Spleen (tissue), 11 donors: ENCODE measurements around the gene ZC3H4. TPM values are rescaled to one million over a fixed set of nuclear protein-coding genes. Genes with fewer than 3 reads are reported as not detected.

Experiments
- DNase-seq: peaks from one replicate; pipeline ENCODE4 v3.0.0-alpha.2; 2020
- H3K27ac ChIP-seq, 8 donors: fragments of 200-600 bp; sonication (generic) in 7 of 8; 1 replicate in 4 of 8; 2 replicates in 4 of 8; pipeline versions ENCODE4 v1.5.0 to v1.8.0; 2016 to 2021; ENCODE audit warnings: inconsistent platforms in 4 of 8, mild to moderate bottlenecking in 4 of 8, moderate library complexity in 1 of 8
- H3K27me3 ChIP-seq, 7 donors: fragments of 200-600 bp; sonication (generic) in 6 of 7; replicated peaks in 1 of 7; 1 replicate in 4 of 7; 2 replicates in 3 of 7; pipeline versions ENCODE4 v1.5.0 to v1.8.0; 2016 to 2021; ENCODE audit warnings: inconsistent platforms in 3 of 7, mild to moderate bottlenecking in 1 of 7
- H3K36me3 ChIP-seq, 6 donors: fragments of 200-600 bp; sonication (generic) in 5 of 6; 1 replicate in 4 of 6; 2 replicates in 2 of 6; pipeline versions ENCODE4 v1.5.0 to v1.8.0; 2016 to 2021; ENCODE audit warnings: inconsistent platforms in 2 of 6
- H3K4me1 ChIP-seq, 6 donors: fragments of 200-600 bp; sonication (generic) in 5 of 6; 1 replicate in 3 of 6; 2 replicates in 3 of 6; pipeline versions ENCODE4 v1.5.0 to v1.8.0; 2016 to 2021; ENCODE audit warnings: inconsistent platforms in 3 of 6
- H3K4me3 ChIP-seq, 8 donors: fragments of 200-600 bp; sonication (generic) in 7 of 8; 1 replicate in 4 of 8; 2 replicates in 4 of 8; pipeline versions ENCODE4 v1.5.0 to v1.8.0; 2016 to 2021; ENCODE audit warnings: inconsistent platforms in 4 of 8, mild to moderate bottlenecking in 4 of 8, moderate library complexity in 2 of 8
- H3K9me3 ChIP-seq, 8 donors: fragments of 200-600 bp; sonication (generic) in 7 of 8; 1 replicate in 4 of 8; 2 replicates in 4 of 8; pipeline versions ENCODE4 v1.5.0 to v1.8.0; 2016 to 2021; ENCODE audit warnings: inconsistent platforms in 4 of 8
- POLR2A ChIP-seq, 3 donors: fragments of 450-650 bp; IDR thresholded peaks; one replicate each; pipeline ENCODE4 v1.5.1; 2017; ENCODE audit warnings: antibody characterized with exemption in 3 of 3, mild to moderate bottlenecking in 1 of 3
- POLR2AphosphoS5 ChIP-seq, 3 donors: sonication (generic); formaldehyde crosslinking; IDR thresholded peaks; one replicate each; pipeline ENCODE4 v1.5.1; 2017; ENCODE audit warnings: antibody characterized with exemption in 3 of 3
- WGBS, 5 donors: extraction: QIAGEN DNeasy Blood & Tissue Kit in 3 of 5; methylation state at CpG; one replicate each; pipeline versions ENCODE4 v1.1.5 to v1.1.7; 2013 to 2018; 5-methylcytosine and 5-hydroxymethylcytosine counted together
- intact Hi-C: fragments of 100-400 bp; cut with DNase I; formaldehyde crosslinking; loops from one replicate; pipeline ENCODE4 v1.15.0; 2023; ENCODE audit warnings: low total_unique reads
- polyA plus RNA-seq, 3 donors: library from polyadenylated mRNA; stranded (reverse); fragments of 200-250 nt; gene quantifications; one replicate each; pipeline ENCODE4 v1.2.1, GENCODE V29; 2013
- total RNA-seq, 7 donors: library from RNA; depleted of rRNA in 3 of 7; stranded (reverse); fragments of >200 nt in 3 of 7; fragmentation: NEBNext Ultra II Directional in 4 of 7; extraction: Animal tissue kit (Norgen Biotek cat#: 25700) in 4 of 7; gene quantifications; one replicate each; pipeline versions ENCODE4 v1.1.0 to v1.2.1, GENCODE V29; 2016 to 2021
- TF ChIP-seq, protein P1 (sequence below), 11 experiments: fragments of 200-600 bp in 7 of 11; fragments of 450-650 bp in 4 of 11; sonication (generic) in 4 of 11; IDR thresholded peaks in 8 of 11; conservative IDR thresholded peaks in 3 of 11; 1 replicate in 7 of 11; 2 replicates in 4 of 11; pipeline versions ENCODE4 v1.4.0 to v1.8.0; 2016 to 2021; ENCODE audit warnings: antibody characterized with exemption in 11 of 11, inconsistent platforms in 4 of 11, mild to moderate bottlenecking in 1 of 11
- donor health status: healthy with polysubstance abuse.
- donor health status: DM: no; HTN: no; CAD: no; lungs with moderate emphysema.
- donor health status: DM: no; HTN: no; CAD: no.
- donor health status: Bipolar disorder and iron deficiency.
- donor health status: healthy.
- donor health status: DM: no; HTN: no; CAD: no.
- donor health status: DM: yes; HTN: yes; CAD: no.

The ZC3H4 gene
- total and polyA plus RNA-seq, 10 donors, result 6.0 to 68.7 (median 33.4) TPM

- no peaks in the 10 kb centered on the region for H3K27me3 ChIP-seq
- 78 to 88% (median 82%) methylated on average over 11 of the region's 11 CpGs for WGBS, 5 donors
- H3K4me3 ChIP-seq, result peak overlapping the region in 1 of 8 donors; percentile 9
- intact Hi-C loops, result no loop called here
- TF ChIP-seq, protein P1, sequence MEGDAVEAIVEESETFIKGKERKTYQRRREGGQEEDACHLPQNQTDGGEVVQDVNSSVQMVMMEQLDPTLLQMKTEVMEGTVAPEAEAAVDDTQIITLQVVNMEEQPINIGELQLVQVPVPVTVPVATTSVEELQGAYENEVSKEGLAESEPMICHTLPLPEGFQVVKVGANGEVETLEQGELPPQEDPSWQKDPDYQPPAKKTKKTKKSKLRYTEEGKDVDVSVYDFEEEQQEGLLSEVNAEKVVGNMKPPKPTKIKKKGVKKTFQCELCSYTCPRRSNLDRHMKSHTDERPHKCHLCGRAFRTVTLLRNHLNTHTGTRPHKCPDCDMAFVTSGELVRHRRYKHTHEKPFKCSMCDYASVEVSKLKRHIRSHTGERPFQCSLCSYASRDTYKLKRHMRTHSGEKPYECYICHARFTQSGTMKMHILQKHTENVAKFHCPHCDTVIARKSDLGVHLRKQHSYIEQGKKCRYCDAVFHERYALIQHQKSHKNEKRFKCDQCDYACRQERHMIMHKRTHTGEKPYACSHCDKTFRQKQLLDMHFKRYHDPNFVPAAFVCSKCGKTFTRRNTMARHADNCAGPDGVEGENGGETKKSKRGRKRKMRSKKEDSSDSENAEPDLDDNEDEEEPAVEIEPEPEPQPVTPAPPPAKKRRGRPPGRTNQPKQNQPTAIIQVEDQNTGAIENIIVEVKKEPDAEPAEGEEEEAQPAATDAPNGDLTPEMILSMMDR (IDR thresholded peaks at IDR 0.05 in 8 of 11, conservative IDR thresholded peaks at IDR 0.05 in 3 of 11), result no peak
- no peak for TF ChIP-seq POLR2AphosphoS5 (IDR thresholded peaks at IDR 0.05)
- TF ChIP-seq POLR2A (IDR thresholded peaks at IDR 0.05), result no peak
- H3K9me3 ChIP-seq, result no peaks in the 10 kb centered on the region
- H3K4me1 ChIP-seq, result peaks cover 9 to 79% (median 47%) of the 10 kb centered on the region in 6 donors
- H3K36me3 ChIP-seq, result peaks cover 0 to 36% (median 0%) of the 10 kb centered on the region in 6 donors
- H3K27ac ChIP-seq, result peak overlapping the region in 5 of 8 donors; percentile 26 to 50 (median 28)
- DNase-seq, result no peak
Measured at GRCh38 chr19:47133021-47133471, 19.5 kb upstream of the ZC3H4 start.

GRCh38 chr19:47132194-47132852 is 18.7 kb upstream of the ZC3H4 start:
- Histone ChIP-seq H3K27me3 (no peaks in the 10 kb centered on the region), H3K9me3 (no peaks in the 10 kb centered on the region), H3K36me3 (peaks cover 0 to 29% (median 0%) of the 10 kb centered on the region in 6 donors), H3K27ac (peak overlapping the region in 4 of 8 donors; percentile 90 to 93 (median 92)), H3K4me1 (peaks cover 9 to 71% (median 47%) of the 10 kb centered on the region in 6 donors), H3K4me3 (peak overlapping the region in 6 of 8 donors; percentile 73 to 93 (median 76))
- TF ChIP-seq POLR2AphosphoS5 (IDR thresholded peaks at IDR 0.05), result no peak
- TF ChIP-seq, protein P1 (IDR thresholded peaks at IDR 0.05 in 8 of 11, conservative IDR thresholded peaks at IDR 0.05 in 3 of 11), result no peak
- no peak for TF ChIP-seq POLR2A (IDR thresholded peaks at IDR 0.05)
- intact Hi-C loops, result no loop called here
- no peak for DNase-seq
- WGBS, 5 donors, result 79 to 94% (median 86%) methylated on average over 7 of the region's 7 CpGs

- Histone ChIP-seq H3K9me3 (no peaks in the 10 kb centered on the region), H3K27me3 (no peaks in the 10 kb centered on the region), H3K4me1 (peaks cover 9 to 55% (median 40%) of the 10 kb centered on the region in 6 donors), H3K27ac (peak within 1 kb of the TSS; percentile 81 to 93 (median 90)), H3K4me3 (peak within 1 kb of the TSS; percentile 73 to 95 (median 77)), H3K36me3 (peaks cover 0 to 15% (median 0%) of the 10 kb centered on the region in 6 donors)
- 0 to 1% (median 0%) methylated on average over 49 to 51 of the region's 51 CpGs for WGBS, 5 donors
- peak in 1 of 3 donors; percentile 54 for TF ChIP-seq POLR2A (IDR thresholded peaks at IDR 0.05)
- peak; percentile 96 to 97 (median 96) for TF ChIP-seq POLR2AphosphoS5 (IDR thresholded peaks at IDR 0.05)
- TF ChIP-seq, protein P1 (IDR thresholded peaks at IDR 0.05 in 8 of 11, conservative IDR thresholded peaks at IDR 0.05 in 3 of 11), result peak; percentile 31 to 78 (median 66)
- DNase-seq, result peak; percentile 98
- intact Hi-C loops, result no loop called here
Measured at GRCh38 chr19:47130589-47131227, 17.1 kb upstream of the ZC3H4 start, which contains the start of gene SAE1. Gene SAE1, plus strand, starts transcription at chr19:47130835. Its CDS starts 96 bp downstream, at chr19:47130931.
